Chondrocyte (in vitro differentiated cells): ENCODE results near the gene ZFHX2. TPM values are rescaled to one million over a fixed set of nuclear protein-coding genes. Genes with fewer than 3 reads are reported as not detected.

Experiments used
- DNase-seq: peaks from one replicate; pipeline ENCODE4 v3.0.0; 2021; ENCODE audit warnings: mixed read lengths, low spot score
- H3K27ac Mint-ChIP-seq: one replicate; pipeline ENCODE4 v1.8.0; 2021; ENCODE audit warnings: mild to moderate bottlenecking, moderate library complexity, mixed read lengths; ENCODE audit not compliant: unreplicated experiment
- H3K27me3 Mint-ChIP-seq: 2 replicates; pipeline ENCODE4 v1.8.0; 2021; ENCODE audit warnings: low read depth, mixed read lengths
- H3K36me3 Mint-ChIP-seq: 2 replicates; pipeline ENCODE4 v1.8.0; 2021; ENCODE audit warnings: low read depth, mixed read lengths
- H3K4me1 Mint-ChIP-seq: 2 replicates; pipeline ENCODE4 v1.8.0; 2021; ENCODE audit warnings: low read depth, mild to moderate bottlenecking, mixed read lengths
- H3K4me3 Mint-ChIP-seq: one replicate; pipeline ENCODE4 v1.8.0; 2021; ENCODE audit warnings: mild to moderate bottlenecking, moderate library complexity, mixed read lengths; ENCODE audit not compliant: unreplicated experiment
- H3K9me3 Mint-ChIP-seq: 2 replicates; pipeline ENCODE4 v1.8.0; 2021; ENCODE audit warnings: low read depth, mixed read lengths
- total RNA-seq: library from RNA; stranded (reverse); gene quantifications from 3 replicates; pipeline ENCODE4 v1.2.1, GENCODE V29; 2021
- TF ChIP-seq, protein P1 (sequence below): fragments of 200-600 bp; sonication (generic); IDR thresholded peaks from 2 replicates; pipeline ENCODE4 v1.5.0; 2021; ENCODE audit warnings: antibody characterized with exemption, mild to moderate bottlenecking, moderate library complexity

The ZFHX2 gene
- total RNA-seq, 1 donor from 2014 or later, result 11.8 TPM

DNA sequence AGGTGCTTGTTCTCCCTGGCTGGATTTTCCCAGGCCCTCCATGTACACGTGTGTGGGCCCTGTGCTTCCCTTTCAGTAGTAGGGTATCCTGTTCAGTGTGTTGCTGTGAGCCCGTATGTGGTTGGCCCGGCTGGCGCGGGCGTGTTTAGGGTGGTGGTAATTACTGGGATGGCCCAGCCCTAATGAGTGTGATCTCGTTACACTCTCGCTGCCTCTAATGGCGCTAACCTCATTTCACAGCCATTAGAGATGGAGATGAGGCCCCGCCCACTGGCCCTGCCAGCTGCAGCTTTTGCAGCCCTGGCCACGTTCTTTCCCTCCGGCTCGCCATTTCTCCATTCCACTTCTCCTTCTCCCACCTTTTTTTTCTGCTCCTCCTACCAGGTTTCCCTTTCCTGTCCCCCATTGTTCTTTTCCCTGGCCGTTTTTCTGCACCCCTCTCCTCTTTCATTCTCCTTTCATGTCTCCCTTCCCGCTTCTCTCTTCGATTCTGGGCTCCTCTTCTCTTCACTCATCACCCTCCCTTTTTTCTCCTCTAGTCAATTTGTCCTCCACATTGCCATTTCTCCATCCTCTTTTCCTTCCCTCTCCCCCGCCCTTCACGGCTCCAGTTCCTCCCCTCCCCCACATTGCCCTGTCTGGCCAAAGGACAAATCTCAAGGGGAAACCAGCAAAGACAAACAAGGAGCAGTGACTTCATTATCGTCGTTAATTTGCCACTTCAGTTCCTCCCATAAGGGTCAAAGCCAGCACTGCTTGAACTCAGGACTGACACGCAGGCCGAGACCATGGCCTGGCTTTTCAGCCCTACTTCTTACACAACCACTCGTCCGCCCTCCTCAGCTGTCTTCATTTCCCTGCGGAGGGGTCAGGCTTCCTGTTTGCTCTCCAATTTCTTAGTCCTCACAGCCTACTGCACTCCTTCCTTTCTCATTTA, 6.8 kb downstream of the ZFHX2 start:
- Mint-ChIP-seq H3K36me3 (peaks cover 5% of the 10 kb centered on the region), H3K4me1 (peaks cover 11% of the 10 kb centered on the region), H3K4me3 (no peak overlapping the region), H3K27me3 (no peaks in the 10 kb centered on the region), H3K9me3 (no peaks in the 10 kb centered on the region), H3K27ac (peak overlapping the region; percentile 1)
- no peak for DNase-seq
- TF ChIP-seq, protein P1, sequence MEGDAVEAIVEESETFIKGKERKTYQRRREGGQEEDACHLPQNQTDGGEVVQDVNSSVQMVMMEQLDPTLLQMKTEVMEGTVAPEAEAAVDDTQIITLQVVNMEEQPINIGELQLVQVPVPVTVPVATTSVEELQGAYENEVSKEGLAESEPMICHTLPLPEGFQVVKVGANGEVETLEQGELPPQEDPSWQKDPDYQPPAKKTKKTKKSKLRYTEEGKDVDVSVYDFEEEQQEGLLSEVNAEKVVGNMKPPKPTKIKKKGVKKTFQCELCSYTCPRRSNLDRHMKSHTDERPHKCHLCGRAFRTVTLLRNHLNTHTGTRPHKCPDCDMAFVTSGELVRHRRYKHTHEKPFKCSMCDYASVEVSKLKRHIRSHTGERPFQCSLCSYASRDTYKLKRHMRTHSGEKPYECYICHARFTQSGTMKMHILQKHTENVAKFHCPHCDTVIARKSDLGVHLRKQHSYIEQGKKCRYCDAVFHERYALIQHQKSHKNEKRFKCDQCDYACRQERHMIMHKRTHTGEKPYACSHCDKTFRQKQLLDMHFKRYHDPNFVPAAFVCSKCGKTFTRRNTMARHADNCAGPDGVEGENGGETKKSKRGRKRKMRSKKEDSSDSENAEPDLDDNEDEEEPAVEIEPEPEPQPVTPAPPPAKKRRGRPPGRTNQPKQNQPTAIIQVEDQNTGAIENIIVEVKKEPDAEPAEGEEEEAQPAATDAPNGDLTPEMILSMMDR, result no peak

DNA sequence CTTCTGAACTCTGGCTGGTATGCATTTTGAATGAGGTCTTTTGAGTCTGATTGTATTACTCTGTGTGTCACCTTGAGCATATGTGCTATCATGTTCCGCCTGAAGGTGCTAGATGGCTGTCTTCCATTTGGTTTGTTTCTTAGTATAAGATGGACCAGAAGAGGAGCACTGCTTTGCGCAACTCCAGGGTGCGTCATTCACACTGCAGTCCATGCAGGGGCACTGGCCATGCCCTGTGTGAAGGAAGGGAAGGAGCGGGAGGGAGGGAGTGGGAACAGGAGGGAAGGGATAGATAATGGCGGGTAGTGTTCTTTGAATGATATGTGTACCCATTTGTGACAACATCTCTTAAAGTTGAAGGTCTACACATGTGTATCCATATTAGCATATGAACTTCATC, 8.2 kb downstream of the ZFHX2 start:
- DNase-seq, result peak; percentile 37
- Mint-ChIP-seq H3K4me3 (no peak overlapping the region), H3K27ac (no peak overlapping the region), H3K4me1 (peaks cover 11% of the 10 kb centered on the region), H3K36me3 (peaks cover 5% of the 10 kb centered on the region), H3K9me3 (no peaks in the 10 kb centered on the region), H3K27me3 (no peaks in the 10 kb centered on the region)
- TF ChIP-seq, protein P1, result no peak

DNA sequence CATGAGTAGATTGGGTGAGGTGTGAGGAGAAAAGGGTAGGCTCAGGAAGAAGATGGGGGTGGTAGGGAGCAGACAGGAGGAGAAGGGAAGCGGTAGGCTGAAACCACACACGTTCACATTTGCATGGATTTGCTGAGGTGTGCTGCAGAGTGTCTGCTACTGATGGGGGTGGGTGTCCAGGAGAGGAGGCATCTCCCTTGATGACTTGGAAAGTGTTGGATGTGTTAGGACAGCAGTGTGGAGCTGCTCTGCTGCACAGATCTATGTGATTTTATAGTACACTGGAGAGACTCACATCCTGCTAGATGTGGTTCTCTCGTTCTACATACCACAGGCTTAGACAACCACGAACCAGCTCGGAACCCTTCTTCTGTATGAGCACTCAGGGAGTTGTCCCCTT, 9.3 kb downstream of the ZFHX2 start:
- H3K27ac Mint-ChIP-seq, result no peak overlapping the region
- DNase-seq, result peak; percentile 22
- TF ChIP-seq, protein P1, result no peak
- H3K4me1 Mint-ChIP-seq, result peaks cover 11% of the 10 kb centered on the region
- H3K4me3 Mint-ChIP-seq, result no peak overlapping the region
- H3K9me3 Mint-ChIP-seq, result no peaks in the 10 kb centered on the region
- H3K27me3 Mint-ChIP-seq, result no peaks in the 10 kb centered on the region
- H3K36me3 Mint-ChIP-seq, result peaks cover 5% of the 10 kb centered on the region

DNA sequence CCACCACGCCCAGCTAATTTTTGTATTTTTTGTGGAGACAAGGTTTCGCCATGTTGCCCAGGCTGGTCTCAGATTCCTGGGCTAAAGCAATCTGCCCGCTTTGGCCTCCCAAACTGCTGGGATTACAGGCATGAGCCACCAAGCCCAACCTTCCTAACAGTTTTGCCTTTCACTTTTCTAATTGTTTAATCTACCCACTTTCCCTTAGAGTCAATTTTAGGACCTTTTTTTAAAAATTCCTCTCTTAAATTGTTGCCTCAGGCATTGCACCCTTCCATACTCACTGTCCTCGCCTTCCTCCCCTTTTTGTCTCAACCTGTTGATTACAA, 11.5 kb downstream of the ZFHX2 start:
- Mint-ChIP-seq H3K27ac (no peak overlapping the region), H3K27me3 (no peaks in the 10 kb centered on the region), H3K4me3 (no peak overlapping the region), H3K36me3 (peaks cover 8% of the 10 kb centered on the region), H3K9me3 (no peaks in the 10 kb centered on the region), H3K4me1 (peaks cover 5% of the 10 kb centered on the region)
- no peak for DNase-seq
- TF ChIP-seq, protein P1, result no peak

DNA sequence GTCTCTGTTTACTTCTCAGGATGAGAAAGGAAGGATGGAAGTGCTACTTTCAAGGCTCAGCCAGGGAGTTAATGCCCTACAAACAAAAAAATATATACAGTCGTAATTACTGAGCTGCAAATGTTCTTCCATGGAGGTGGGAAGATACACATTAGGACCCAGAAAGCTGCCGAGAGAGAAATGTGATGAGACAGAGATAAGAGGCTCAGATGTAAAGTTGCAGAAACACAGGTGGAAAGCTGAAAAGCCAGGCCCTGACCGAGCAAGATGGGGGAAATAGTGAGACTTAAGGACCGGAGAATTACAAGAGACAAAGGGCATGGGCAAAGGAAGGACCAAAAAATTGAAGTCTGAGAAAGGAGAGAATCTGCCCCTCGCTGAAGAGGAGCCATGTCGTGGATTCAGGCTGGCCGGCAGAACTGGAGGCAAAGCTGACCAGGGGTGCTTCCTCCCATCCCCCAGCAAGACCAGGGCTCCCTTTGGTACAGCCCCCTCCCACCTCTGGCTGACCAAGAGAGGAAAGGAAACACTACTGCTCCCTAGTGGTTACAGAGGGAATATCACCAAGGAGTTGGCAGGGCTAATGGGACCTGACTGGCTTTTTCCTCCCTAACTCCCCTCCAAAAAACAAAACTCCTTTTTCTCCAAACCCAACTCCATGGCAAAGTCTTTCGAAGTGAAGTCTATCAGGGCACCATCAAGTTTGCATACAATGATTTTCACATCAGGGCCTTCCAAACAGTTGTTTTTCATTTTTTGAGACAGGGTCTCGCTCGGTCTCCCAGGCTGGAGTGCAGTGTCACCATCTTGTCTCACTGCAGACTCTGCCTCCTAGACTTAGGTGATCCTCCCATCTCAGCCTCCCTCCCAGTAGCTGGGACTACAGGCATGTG, 12.1 kb downstream of the ZFHX2 start:
- peak overlapping the region; percentile 39 for H3K27ac Mint-ChIP-seq
- no peaks in the 10 kb centered on the region for H3K27me3 Mint-ChIP-seq

More for the DNA sequence above, 12.1 kb downstream of the ZFHX2 start:
- no peaks in the 10 kb centered on the region for H3K4me1 Mint-ChIP-seq
- H3K4me3 Mint-ChIP-seq, result no peak overlapping the region
- TF ChIP-seq, protein P1, result peak; percentile 84
- H3K9me3 Mint-ChIP-seq, result no peaks in the 10 kb centered on the region
- DNase-seq, result no peak
- H3K36me3 Mint-ChIP-seq, result peaks cover 10% of the 10 kb centered on the region
